NB4 (cell line): ENCODE measurements around the gene TMPRSS2.
"Not testable (repeated sequence)": the region's sequence is repeated elsewhere in the genome, so short reads cannot be mapped to it uniquely, and the experiment has no call there.

Source experiments
- DNase-seq: peaks from one replicate; pipeline ENCODE4 v3.0.0; 2010; ENCODE audit warnings: low read depth
- H3K4me3 ChIP-seq: one replicate; pipeline ENCODE4 v1.5.1; 2011; ENCODE audit warnings: mild to moderate bottlenecking, low read depth, low read length, moderate library complexity
- MYC ChIP-seq: IDR thresholded peaks from 2 replicates; pipeline ENCODE4 v1.6.1; 2011; ENCODE audit warnings: low read depth, low read length
- POLR2A ChIP-seq: IDR thresholded peaks from 2 replicates; pipeline ENCODE4 v1.6.1; 2011; ENCODE audit warnings: mild to moderate bottlenecking; ENCODE audit not compliant: insufficient read length; ENCODE audit errors: extremely low read depth
- TF ChIP-seq, protein P1 (sequence below): IDR thresholded peaks from one replicate; pipeline ENCODE4 v1.5.1; 2012; ENCODE audit warnings: low read depth, low read length
- TF ChIP-seq, protein P2 (sequence below): IDR thresholded peaks from 2 replicates; pipeline ENCODE4 v1.6.1; 2011; ENCODE audit warnings: low read depth, low read length

Gene TMPRSS2

DNA sequence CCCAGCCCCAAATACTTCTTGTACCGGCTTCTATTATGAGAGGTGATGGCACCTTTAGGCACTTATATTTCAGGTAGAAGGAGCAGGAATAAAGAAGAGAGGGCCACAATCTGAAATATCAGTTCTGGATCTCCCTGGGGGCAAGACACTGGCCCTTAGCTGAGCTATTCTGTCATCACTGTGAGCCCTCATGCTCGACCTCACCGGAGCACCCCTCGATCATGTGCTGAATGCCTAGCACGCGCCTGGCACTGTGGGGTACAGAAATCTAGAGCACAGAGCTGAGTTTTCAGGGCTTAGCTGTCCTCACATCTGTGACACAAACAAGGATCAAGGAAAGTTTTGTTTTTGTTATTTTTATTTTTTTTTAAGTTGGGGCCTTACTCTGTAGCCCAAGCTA lies 89.6 kb downstream of the TMPRSS2 start:
- no peak for DNase-seq
- TF ChIP-seq MYC, result no peak
- no peak for TF ChIP-seq POLR2A
- TF ChIP-seq, protein P1, sequence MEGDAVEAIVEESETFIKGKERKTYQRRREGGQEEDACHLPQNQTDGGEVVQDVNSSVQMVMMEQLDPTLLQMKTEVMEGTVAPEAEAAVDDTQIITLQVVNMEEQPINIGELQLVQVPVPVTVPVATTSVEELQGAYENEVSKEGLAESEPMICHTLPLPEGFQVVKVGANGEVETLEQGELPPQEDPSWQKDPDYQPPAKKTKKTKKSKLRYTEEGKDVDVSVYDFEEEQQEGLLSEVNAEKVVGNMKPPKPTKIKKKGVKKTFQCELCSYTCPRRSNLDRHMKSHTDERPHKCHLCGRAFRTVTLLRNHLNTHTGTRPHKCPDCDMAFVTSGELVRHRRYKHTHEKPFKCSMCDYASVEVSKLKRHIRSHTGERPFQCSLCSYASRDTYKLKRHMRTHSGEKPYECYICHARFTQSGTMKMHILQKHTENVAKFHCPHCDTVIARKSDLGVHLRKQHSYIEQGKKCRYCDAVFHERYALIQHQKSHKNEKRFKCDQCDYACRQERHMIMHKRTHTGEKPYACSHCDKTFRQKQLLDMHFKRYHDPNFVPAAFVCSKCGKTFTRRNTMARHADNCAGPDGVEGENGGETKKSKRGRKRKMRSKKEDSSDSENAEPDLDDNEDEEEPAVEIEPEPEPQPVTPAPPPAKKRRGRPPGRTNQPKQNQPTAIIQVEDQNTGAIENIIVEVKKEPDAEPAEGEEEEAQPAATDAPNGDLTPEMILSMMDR, result no peak
- TF ChIP-seq, protein P2, sequence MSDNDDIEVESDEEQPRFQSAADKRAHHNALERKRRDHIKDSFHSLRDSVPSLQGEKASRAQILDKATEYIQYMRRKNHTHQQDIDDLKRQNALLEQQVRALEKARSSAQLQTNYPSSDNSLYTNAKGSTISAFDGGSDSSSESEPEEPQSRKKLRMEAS, result no peak
- H3K4me3 ChIP-seq, result no peak overlapping the region

DNA sequence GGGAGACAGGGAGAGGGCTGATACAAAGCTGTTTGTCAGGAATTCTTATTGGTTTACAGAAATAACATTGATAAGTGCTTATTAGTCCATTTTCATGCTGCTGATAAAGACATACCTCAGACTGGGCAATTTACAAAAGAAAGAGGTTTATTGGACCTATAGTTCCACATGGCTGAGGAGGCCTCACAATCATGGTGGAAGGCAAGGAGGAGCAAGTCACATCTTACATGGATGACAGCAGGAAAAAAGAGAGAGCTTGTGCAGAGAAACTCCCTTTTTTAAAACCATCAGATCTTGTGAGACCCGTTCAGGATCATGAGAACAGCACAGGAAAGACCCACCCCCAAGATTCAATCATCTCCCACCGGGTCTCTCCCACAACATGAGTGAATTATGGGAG lies 90.5 kb downstream of the TMPRSS2 start:
- H3K4me3 ChIP-seq, DNase-seq: not testable (repeated sequence)
